ENCODE results near the gene WDR18.

Gene WDR18

GRCh38 chr19:995051-995827, 11.1 kb downstream of the WDR18 start:
- no peaks in the 10 kb centered on the region for H3K4me1 ChIP-seq (ENCODE audit: insufficient read depth, low read length, severe bottlenecking)
- TF ChIP-seq, protein P1, sequence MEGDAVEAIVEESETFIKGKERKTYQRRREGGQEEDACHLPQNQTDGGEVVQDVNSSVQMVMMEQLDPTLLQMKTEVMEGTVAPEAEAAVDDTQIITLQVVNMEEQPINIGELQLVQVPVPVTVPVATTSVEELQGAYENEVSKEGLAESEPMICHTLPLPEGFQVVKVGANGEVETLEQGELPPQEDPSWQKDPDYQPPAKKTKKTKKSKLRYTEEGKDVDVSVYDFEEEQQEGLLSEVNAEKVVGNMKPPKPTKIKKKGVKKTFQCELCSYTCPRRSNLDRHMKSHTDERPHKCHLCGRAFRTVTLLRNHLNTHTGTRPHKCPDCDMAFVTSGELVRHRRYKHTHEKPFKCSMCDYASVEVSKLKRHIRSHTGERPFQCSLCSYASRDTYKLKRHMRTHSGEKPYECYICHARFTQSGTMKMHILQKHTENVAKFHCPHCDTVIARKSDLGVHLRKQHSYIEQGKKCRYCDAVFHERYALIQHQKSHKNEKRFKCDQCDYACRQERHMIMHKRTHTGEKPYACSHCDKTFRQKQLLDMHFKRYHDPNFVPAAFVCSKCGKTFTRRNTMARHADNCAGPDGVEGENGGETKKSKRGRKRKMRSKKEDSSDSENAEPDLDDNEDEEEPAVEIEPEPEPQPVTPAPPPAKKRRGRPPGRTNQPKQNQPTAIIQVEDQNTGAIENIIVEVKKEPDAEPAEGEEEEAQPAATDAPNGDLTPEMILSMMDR (IDR thresholded peaks at IDR 0.05; ENCODE audit: low read length), result no peak
- no peak for TF ChIP-seq EZH2 (IDR thresholded peaks at IDR 0.05; ENCODE audit: borderline replicate concordance, low read length)
- no peaks in the 10 kb centered on the region; the same call in 1 of the 2 replicates for H3K27me3 ChIP-seq (ENCODE audit: insufficient read depth, low read length)
- H3K9ac ChIP-seq (ENCODE audit: low read length), result no peak overlapping the region
- H3K9me3 ChIP-seq (ENCODE audit: low read length), result no peaks in the 10 kb centered on the region
- no peaks in the 10 kb centered on the region for H4K20me1 ChIP-seq (ENCODE audit: insufficient read depth, low read length)
- no peak overlapping the region for H3K4me2 ChIP-seq (ENCODE audit: low read length)
- no peak overlapping the region for H2AFZ ChIP-seq (ENCODE audit: low read length)
- H3K4me3 ChIP-seq (ENCODE audit: low read depth, low read length, poor library complexity, severe bottlenecking), result no peak overlapping the region
- H3K79me2 ChIP-seq (ENCODE audit: insufficient read depth, low read length), result no peaks in the 10 kb centered on the region
- H3K9me2 ChIP-seq (ENCODE audit: low read depth, low read length), result no peaks in the 10 kb centered on the region
- H3K36me3 ChIP-seq (ENCODE audit: insufficient read depth, low read length), result peaks cover 25% of the 10 kb centered on the region
- no peak overlapping the region for H3K27ac ChIP-seq (ENCODE audit: low read depth, low read length, poor library complexity, severe bottlenecking)
- no peaks in the 10 kb centered on the region for H3F3A ChIP-seq (ENCODE audit: insufficient read depth, low read length)

DNA sequence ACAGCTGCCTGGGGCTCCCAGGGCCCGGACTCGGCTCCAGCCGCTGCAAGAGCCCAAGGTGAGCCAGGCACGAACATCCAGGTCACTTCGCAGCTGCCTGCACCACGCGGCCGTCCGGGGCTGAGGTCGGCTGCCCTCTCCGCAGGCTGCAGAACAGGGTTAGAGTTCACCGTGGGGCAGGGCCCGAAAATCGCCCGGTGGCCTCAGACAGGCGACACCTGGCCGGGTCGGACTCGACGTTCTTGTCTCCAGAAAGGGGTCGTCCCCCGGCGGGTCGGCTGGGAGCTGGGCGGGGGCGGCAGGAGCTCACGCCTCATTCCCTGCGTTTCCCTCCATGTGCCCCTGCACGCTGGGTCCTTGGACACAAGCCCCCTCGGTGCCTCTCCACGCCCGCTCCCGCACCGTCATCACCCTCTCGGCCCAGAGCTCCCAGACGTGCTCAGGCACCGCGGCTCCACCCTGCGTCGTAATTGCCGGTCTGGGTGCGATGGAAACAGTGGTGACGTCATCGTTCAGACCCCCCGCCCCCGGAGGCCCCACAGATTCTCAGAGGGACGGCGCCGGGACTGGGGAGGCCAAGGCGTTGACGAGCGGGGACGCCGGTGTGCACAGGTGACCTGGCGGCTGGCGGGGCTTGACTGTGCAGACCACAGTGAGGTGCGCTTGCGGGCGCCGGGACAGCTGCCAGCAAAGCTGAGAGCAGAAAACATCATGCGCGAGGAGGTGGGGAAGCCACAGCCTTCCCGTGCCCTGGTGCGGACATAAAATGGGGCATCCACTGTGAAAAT, 12.1 kb downstream of the WDR18 start:
- Histone ChIP-seq H3K79me2 (ENCODE audit: insufficient read depth, low read length) (no peaks in the 10 kb centered on the region), H3K36me3 (ENCODE audit: insufficient read depth, low read length) (peaks cover 16% of the 10 kb centered on the region), H3K9ac (ENCODE audit: low read length) (no peak overlapping the region), H3K4me3 (ENCODE audit: low read depth, low read length, poor library complexity, severe bottlenecking) (no peak overlapping the region), H3K27ac (ENCODE audit: low read depth, low read length, poor library complexity, severe bottlenecking) (no peak overlapping the region), H3K4me1 (ENCODE audit: insufficient read depth, low read length, severe bottlenecking) (no peaks in the 10 kb centered on the region), H3K27me3 (ENCODE audit: insufficient read depth, low read length) (no peaks in the 10 kb centered on the region; the same call in 1 of the 2 replicates), H3K9me2 (ENCODE audit: low read depth, low read length) (no peaks in the 10 kb centered on the region), H4K20me1 (ENCODE audit: insufficient read depth, low read length) (no peaks in the 10 kb centered on the region), H3K4me2 (ENCODE audit: low read length) (no peak overlapping the region; the same call in 1 of the 2 replicates), H2AFZ (ENCODE audit: low read length) (no peak overlapping the region), H3F3A (ENCODE audit: insufficient read depth, low read length) (no peaks in the 10 kb centered on the region), H3K9me3 (ENCODE audit: low read length) (no peaks in the 10 kb centered on the region)
- TF ChIP-seq EZH2 (IDR thresholded peaks at IDR 0.05; ENCODE audit: borderline replicate concordance, low read length), result no peak
- TF ChIP-seq, protein P1 (IDR thresholded peaks at IDR 0.05; ENCODE audit: low read length), result no peak

- H3F3A ChIP-seq (ENCODE audit: insufficient read depth, low read length), result no peaks in the 10 kb centered on the region
- H3K4me2 ChIP-seq (ENCODE audit: low read length), result no peak overlapping the region
- peaks cover 10% of the 10 kb centered on the region for H3K36me3 ChIP-seq (ENCODE audit: insufficient read depth, low read length)
- no peaks in the 10 kb centered on the region for H4K20me1 ChIP-seq (ENCODE audit: insufficient read depth, low read length)
- H3K27ac ChIP-seq (ENCODE audit: low read depth, low read length, poor library complexity, severe bottlenecking), result no peak overlapping the region
- no peak overlapping the region for H3K4me3 ChIP-seq (ENCODE audit: low read depth, low read length, poor library complexity, severe bottlenecking)
- H3K9me2 ChIP-seq (ENCODE audit: low read depth, low read length), result no peaks in the 10 kb centered on the region
- TF ChIP-seq, protein P1 (IDR thresholded peaks at IDR 0.05; ENCODE audit: low read length), result no peak
- TF ChIP-seq EZH2 (IDR thresholded peaks at IDR 0.05; ENCODE audit: borderline replicate concordance, low read length), result no peak
- H3K4me1 ChIP-seq (ENCODE audit: insufficient read depth, low read length, severe bottlenecking), result no peaks in the 10 kb centered on the region
- H3K79me2 ChIP-seq (ENCODE audit: insufficient read depth, low read length), result no peaks in the 10 kb centered on the region
- peaks cover 3% of the 10 kb centered on the region; the same call in 1 of the 2 replicates for H3K27me3 ChIP-seq (ENCODE audit: insufficient read depth, low read length)
- H3K9me3 ChIP-seq (ENCODE audit: low read length), result no peaks in the 10 kb centered on the region
- H3K9ac ChIP-seq (ENCODE audit: low read length), result no peak overlapping the region
- no peak overlapping the region for H2AFZ ChIP-seq (ENCODE audit: low read length)
These were observed 13.9 kb downstream of the WDR18 start for GRCh38 chr19:998064-998463.

Measured in OCI-LY1 (cell line).